Activated T-helper 1 cell treated with Interleukin-2 at 50 U/mL for 16 hours (primary cell): ENCODE measurements around the gene MLLT6.
"Not testable (repeated sequence)": the region's sequence is repeated elsewhere in the genome, so short reads cannot be mapped to it uniquely, and the experiment has no call there.

Experiments
- DNase-seq: peaks from one replicate; pipeline ENCODE4 v3.0.0-alpha.2; 2020; ENCODE audit warnings: low read depth

The MLLT6 gene

DNA sequence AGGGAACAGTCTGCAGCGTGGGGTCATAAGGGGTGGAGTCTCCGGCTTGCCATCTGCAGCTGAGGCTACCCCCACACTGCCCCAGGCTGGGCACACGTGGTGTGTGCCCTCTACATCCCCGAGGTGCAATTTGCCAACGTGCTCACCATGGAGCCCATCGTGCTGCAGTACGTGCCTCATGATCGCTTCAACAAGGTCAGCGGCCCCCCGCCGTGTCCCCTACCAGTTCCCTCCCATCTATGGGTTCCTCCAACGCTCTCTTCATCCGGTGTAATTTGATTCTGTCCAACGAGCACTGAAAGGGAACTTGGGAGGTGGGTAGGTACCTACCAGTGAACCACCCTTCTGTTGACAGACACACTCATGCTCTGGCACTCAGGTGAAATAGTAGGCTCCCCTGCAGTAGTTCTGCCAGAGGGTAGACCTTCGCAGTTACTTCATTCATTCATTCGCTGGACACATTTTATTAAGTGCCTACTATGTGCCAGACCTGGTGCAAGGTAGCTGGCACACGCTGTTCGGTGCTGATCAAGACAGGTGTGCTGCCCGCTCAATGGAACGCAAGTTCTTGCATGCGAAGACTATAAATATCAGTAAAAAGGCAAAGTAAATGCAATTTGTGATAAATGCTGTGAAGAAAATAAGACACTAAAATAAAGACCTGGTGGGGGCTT lies 2.7 kb downstream of the MLLT6 start:
- DNase-seq: no peak

- DNase-seq: no peak
These were observed 4.2 kb downstream of the MLLT6 start for GRCh38 chr17:38709104-38709820.

GRCh38 chr17:38709864-38710603 lies 5.0 kb downstream of the MLLT6 start:
- no peak for DNase-seq

- no peak for DNase-seq
These were observed 5.5 kb downstream of the MLLT6 start for GRCh38 chr17:38710604-38710962.

GRCh38 chr17:38710985-38711384 lies 5.9 kb downstream of the MLLT6 start:
- DNase-seq: no peak

GRCh38 chr17:38711792-38712571 lies 6.9 kb downstream of the MLLT6 start:
- no peak for DNase-seq

DNA sequence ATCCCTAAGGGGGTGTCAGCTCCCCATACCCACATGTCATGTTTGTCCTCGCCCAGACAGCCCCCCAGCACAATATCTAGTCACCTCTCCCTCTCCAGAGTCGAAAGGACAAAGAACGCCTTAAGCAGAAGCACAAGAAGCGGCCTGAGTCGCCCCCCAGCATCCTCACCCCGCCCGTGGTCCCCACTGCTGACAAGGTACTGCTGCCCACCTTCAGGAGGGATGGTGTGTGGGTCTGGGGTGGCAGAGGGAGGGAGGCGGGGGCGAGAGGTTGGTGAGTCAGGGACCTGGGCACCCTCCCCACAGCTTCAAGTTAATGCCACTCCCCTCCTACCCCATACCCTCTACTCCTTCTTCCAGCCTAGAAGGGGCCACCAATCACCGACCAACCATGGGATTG lies 7.5 kb downstream of the MLLT6 start:
- no peak for DNase-seq

GRCh38 chr17:38713456-38714075 lies 8.5 kb downstream of the MLLT6 start:
- DNase-seq: no peak

- DNase-seq: no peak
These were observed 10.3 kb downstream of the MLLT6 start for GRCh38 chr17:38715216-38715943.

GRCh38 chr17:38716368-38717005 lies 11.4 kb downstream of the MLLT6 start:
- DNase-seq: no peak

DNA sequence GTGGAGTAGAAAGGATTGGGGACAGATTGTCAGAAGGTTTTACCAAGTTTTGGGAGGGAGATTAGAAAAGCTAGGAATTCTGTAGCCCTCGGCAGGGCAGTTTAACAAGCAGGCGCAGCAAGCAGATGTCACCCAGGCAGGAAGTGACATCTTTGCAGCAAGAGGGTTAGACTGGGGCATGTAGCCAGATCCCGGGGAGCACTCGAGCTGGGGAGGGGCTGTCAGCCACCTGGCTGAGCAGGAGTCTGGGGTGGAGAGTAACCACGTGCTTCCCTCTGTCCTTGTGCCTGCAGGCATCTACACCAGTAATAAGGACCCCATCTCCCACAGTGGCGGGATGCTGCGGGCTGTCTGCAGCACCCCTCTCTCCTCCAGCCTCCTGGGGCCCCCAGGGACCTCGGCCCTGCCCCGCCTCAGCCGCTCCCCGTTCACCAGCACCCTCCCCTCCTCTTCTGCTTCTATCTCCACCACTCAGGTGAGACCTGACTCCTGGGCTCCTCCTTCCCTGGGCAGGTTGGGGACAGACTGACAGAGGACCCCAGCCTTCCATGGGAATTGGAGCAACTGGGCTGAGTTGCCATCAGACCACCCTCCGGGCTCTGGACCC lies 12.2 kb downstream of the MLLT6 start:
- DNase-seq: no peak

- DNase-seq: no peak
These were observed 14.3 kb downstream of the MLLT6 start for GRCh38 chr17:38719289-38719942.

DNA sequence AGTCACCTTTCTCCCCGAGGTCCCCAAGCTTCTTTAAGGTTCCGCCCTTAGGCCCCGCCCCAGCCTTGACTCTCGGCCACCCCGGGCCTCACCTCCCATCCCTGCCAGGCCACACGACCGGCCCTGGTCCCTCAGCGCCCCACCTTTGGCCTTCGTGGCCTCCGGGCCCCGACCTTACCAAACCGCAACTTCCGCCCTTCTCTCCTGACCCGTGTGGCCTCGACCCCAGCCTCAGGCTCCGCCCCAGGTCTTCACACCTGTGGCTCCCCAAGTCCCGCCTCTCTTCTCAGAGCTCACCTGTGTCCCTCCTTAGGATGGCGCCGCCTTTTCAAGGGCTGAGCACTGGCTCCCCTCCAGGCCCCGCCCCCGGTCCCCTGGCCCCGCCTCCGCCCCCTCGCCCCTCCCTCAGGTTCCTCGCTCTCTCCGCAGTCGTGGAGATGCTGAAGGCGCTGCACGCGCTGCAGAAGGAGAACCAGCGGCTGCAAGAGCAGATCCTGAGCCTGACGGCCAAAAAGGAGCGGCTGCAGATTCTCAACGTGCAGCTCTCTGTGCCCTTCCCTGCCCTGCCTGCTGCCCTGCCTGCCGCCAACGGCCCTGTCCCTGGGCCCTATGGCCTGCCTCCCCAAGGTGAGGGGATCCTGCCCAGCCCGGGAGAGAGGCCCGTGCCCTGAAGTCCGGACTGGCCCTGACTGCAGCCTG lies 15.0 kb downstream of the MLLT6 start:
- no peak for DNase-seq

DNA sequence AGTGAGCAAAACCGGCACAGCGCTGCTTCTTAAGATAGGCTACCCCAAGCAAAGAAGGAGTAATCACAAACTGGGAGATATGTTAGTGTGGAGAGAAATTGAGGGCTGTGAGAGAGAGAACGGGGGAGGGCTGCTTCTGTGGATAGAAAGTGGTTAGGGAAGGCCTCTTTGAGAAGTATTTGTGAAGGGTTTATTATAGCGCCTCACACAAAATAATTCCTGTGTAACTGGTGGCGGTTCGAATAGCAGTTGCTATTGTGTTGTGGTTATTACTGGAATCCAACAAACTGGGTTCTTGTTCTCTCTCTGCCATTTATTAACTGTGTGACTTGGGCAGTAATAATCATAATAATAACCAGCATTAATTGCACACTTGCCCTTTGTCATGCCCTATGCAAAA lies 15.9 kb downstream of the MLLT6 start:
- no peak for DNase-seq

- no peak for DNase-seq
These were observed 16.7 kb downstream of the MLLT6 start for GRCh38 chr17:38721802-38722201.

- DNase-seq: no peak
These were observed 19.4 kb downstream of the MLLT6 start for GRCh38 chr17:38724337-38724988.

DNA sequence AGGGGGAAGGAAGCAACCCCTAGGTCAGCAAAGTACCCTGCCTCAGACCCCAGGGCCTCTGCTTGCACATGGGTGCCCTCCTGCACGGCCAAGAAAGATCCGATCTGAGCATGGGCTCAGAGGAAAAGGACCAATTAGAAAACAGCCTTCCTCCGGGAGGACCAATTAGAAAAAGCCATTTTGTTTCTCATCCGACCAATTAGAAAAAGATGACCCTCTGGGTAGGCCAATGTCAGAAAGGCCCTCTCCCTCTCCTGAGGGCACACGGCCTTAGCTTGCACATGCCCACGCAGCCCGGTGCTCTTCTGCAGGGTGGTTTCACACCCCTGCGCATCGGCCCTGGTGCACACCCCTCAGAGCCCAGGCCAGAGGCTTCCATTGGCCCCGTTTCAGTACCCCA lies 20.0 kb downstream of the MLLT6 start:
- no peak for DNase-seq

DNA sequence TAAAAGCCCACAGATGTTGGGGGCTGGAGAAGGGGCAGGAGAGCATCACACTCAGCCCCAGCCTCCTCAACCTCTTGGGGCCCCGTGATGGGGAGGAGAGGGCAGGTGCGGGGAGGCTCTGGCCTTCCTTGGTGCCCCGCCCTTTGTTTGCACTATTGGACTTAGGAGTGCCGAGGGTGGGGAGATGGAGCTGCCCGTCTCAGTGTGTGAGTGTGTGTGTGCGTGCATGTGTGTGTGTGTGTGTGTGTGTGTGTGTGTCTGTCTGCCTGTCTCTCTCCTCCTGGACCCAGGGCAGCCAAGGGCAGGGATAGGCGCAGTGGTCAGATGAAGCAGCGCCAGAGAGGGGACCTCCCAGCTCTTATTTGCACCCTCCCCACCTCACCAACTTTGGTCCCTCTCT lies 21.1 kb downstream of the MLLT6 start:
- not testable (repeated sequence) for DNase-seq

- no peak for DNase-seq
These were observed 22.7 kb downstream of the MLLT6 start for GRCh38 chr17:38727736-38728135.
